AG04449 (cell line): ENCODE data around the gene FAM53B.

Experiments used
- CTCF ChIA-PET: fragments of 350-600 bp; formaldehyde crosslinking; extraction: SDS; loops from one replicate; lab custom pipeline; 2021; ENCODE audit warnings: antibody characterized with exemption; lab: Yijun Ruan, JAX
- POLR2A ChIA-PET: fragments of 400-600, 350-600 bp; formaldehyde crosslinking; extraction: SDS; loops from one replicate; lab custom pipeline; 2020; ENCODE audit warnings: antibody characterized with exemption, inconsistent platforms; lab: Yijun Ruan, JAX
- DNase-seq: peaks from one replicate; pipeline ENCODE4 v3.0.0-alpha.2; 2010; ENCODE audit warnings: low read depth, low spot score
- H3K4me3 ChIP-seq: 2 replicates; pipeline ENCODE4 v1.5.1; 2011; ENCODE audit warnings: low read depth, mild to moderate bottlenecking, control low read depth, low read length
- CTCF ChIP-seq: IDR thresholded peaks from one replicate; pipeline ENCODE4 v1.5.1; 2011; ENCODE audit warnings: mild to moderate bottlenecking, moderate library complexity, low read length, control low read depth, inconsistent platforms; ENCODE audit not compliant: insufficient read depth; ENCODE audit errors: missing control alignments

Gene FAM53B

GRCh38 chr10:124763267-124763666 lies 19.1 kb upstream of the FAM53B start:
- POLR2A ChIA-PET, result no interaction called here
- no peak for DNase-seq
- TF ChIP-seq CTCF, result no peak
- H3K4me3 ChIP-seq, result no peak overlapping the region
- CTCF ChIA-PET, result interaction anchor here (0.6 to 2.1 kb wide), 6 partner anchors 15 to 80 kb away, joined by 3 to 5 read pairs (median 3); no protein-coding TSS in a partner anchor

GRCh38 chr10:124762281-124762680 lies 18.1 kb upstream of the FAM53B start:
- no peak for DNase-seq
- CTCF ChIA-PET, result interaction anchor here (0.9 to 2.1 kb wide), 8 partner anchors 10 to 29 kb away, joined by 3 to 11 read pairs (median 4); no protein-coding TSS in a partner anchor
- POLR2A ChIA-PET, result no interaction called here
- H3K4me3 ChIP-seq, result no peak overlapping the region
- TF ChIP-seq CTCF, result no peak

GRCh38 chr10:124756156-124756903 lies 12.2 kb upstream of the FAM53B start:
- ChIA-PET CTCF (interaction anchor here (0.7 to 3.2 kb wide), 9 partner anchors 8 to 367 kb away, joined by 3 to 18 read pairs (median 3); no protein-coding TSS in a partner anchor), POLR2A (no interaction called here)
- DNase-seq, result no peak
- no peak for TF ChIP-seq CTCF
- no peak overlapping the region for H3K4me3 ChIP-seq

GRCh38 chr10:124755581-124755980 lies 11.4 kb upstream of the FAM53B start:
- no peak for DNase-seq
- no peak overlapping the region for H3K4me3 ChIP-seq
- ChIA-PET POLR2A (no interaction called here), CTCF (interaction anchor here (1.1 to 2.9 kb wide), 6 partner anchors 10 to 367 kb away, joined by 3 to 15 read pairs (median 6); no protein-coding TSS in a partner anchor)
- no peak for TF ChIP-seq CTCF

- no peak overlapping the region for H3K4me3 ChIP-seq
- TF ChIP-seq CTCF, result no peak
- no peak for DNase-seq
- ChIA-PET POLR2A (no interaction called here), CTCF (interaction anchor here (1.1 to 2.9 kb wide), 4 partner anchors 9 to 224 kb away, joined by 3 to 15 read pairs (median 8); no protein-coding TSS in a partner anchor)
Observed at GRCh38 chr10:124754227-124754626, 10.0 kb upstream of the FAM53B start.

- DNase-seq, result no peak
- POLR2A ChIA-PET, result no interaction called here
- CTCF ChIA-PET, result interaction anchor here (1.2 to 5.9 kb wide), 6 partner anchors 8 to 218 kb away, joined by 3 to 80 read pairs (median 6); no protein-coding TSS in a partner anchor
- TF ChIP-seq CTCF, result no peak
- no peak overlapping the region for H3K4me3 ChIP-seq
Observed at GRCh38 chr10:124748953-124749645, 4.9 kb upstream of the FAM53B start.
